Endothelial cell of hepatic sinusoid (primary cell): ENCODE results near the gene P2RX3.

Experiments
- in situ Hi-C: cut with HindIII; loops from 2 replicates; pipeline ENCODE4 v1.10.0; 2017; ENCODE audit warnings: low sequenced_read_pairs

Gene P2RX3

GRCh38 chr11:57414612-57415212, 76.6 kb downstream of the P2RX3 start:
- in situ Hi-C loops: no loop called here

- in situ Hi-C loops: no loop called here
Observed at GRCh38 chr11:57416436-57416835, 78.3 kb downstream of the P2RX3 start.

GRCh38 chr11:57417056-57417455, 78.9 kb downstream of the P2RX3 start:
- in situ Hi-C loops: no loop called here

DNA sequence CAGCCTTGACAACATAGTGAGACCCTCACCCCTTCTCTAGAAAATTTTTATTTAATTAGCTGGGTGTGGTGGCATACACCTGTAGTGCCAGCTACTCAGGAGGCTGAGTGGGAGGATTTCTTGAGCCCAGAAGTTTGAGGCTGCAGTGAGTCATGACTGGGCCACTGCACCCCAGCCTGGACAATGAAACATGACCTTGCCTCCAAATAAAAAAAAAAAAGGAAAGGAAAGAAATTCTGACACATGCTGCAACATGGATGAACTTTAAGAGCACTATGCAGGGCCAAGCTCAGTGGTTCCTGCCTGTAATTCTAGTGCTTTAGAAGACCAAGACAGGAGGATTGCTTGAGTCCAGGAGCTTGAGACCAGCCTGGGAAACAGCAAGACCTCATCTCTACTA, 80.0 kb downstream of the P2RX3 start:
- in situ Hi-C loops: no loop called here

DNA sequence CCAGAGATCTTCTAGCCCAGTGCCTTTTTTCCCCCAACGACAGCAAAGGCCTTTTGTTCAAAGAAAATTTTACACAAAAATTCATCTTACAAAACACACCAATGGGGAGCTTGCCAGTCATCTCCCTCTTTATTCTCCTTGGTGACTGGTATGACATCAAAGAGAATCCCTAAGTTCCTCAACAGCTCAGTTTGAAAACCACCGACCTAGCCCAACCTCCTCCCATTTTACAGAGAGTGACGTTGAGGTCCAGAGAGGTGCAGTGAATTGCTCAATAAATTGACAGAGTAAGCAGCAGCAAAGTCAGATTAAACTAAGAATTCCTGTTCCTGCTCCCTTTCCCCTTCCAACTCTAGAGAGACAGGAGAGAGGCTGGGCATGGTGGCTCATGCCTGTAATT, 81.0 kb downstream of the P2RX3 start:
- in situ Hi-C loops: no loop called here

DNA sequence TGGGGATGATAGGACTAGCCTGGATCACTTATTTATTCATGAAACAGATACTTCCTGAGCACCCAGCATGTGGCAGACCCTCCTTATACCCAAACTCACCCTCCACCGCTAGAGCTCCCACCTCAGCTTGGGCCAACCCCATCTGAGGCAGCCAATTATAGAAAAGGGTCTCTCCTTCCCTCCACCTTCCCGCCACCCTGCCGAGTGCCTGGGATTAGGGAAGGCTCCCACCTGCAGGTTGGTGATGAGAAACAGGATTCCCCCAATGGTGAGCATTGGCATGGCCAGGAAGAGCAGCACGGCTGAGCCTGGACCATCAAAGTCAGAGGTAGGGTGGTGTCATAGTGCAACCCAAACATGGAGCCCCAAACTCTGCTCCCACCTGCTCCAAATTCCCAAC, 82.9 kb downstream of the P2RX3 start:
- in situ Hi-C loops: no loop called here

GRCh38 chr11:57421805-57422204, 83.7 kb downstream of the P2RX3 start:
- in situ Hi-C loops: no loop called here
